ENCODE results near the gene RPS8. TPM values are rescaled to one million over a fixed set of nuclear protein-coding genes. Genes with fewer than 3 reads are reported as not detected.

RPS8 gene
- total and polyA plus RNA-seq, 4 experiments from 2014 or later = 778 to 2,811 (median 2,025) TPM

- H3K4me3 Mint-ChIP-seq = peak overlapping the region in 2 of 8 donors; percentile 80 to 87
- peak overlapping the region; percentile 98 to 100 (median 99) for H3K27ac Mint-ChIP-seq
- Histone ChIP-seq H3K4me1 (ENCODE audit: insufficient read depth, low read length) (peaks cover 84% of the 10 kb centered on the region), H3K36me3 (ENCODE audit: insufficient read depth, low read length) (peaks cover 35% of the 10 kb centered on the region), H3K27ac (ENCODE audit: low read depth, low read length) (peak overlapping the region; percentile 98), H3K9me3 (ENCODE audit: control insufficient read depth in 1 of 2, low read length in 2 of 2) (no peaks in the 10 kb centered on the region), H3K4me3 (ENCODE audit: low read length in 2 of 2) (no peak overlapping the region), H3K27me3 (ENCODE audit: insufficient read depth, low read length) (no peaks in the 10 kb centered on the region)
- intact Hi-C loops (cut with micrococcal nuclease) = loop anchor here (5.0 to 10.0 kb wide), 2 partner anchors 74 to 779 kb away; partner anchors contain the start of genes NASP and RNU5D-1
- H3K9me3 Mint-ChIP-seq = peaks cover 0 to 14% (median 0%) of the 10 kb centered on the region in 8 donors
- peaks cover 53 to 90% (median 69%) of the 10 kb centered on the region in 4 donors for H3K4me1 Mint-ChIP-seq
- no peaks in the 10 kb centered on the region for H3K27me3 Mint-ChIP-seq
- DNase-seq = peak in 3 of 5 donors; percentile 41 to 53 (median 47)
- ChIA-PET CTCF (ENCODE audit: partially characterized antibody) (interaction anchor here (0.5 to 13.0 kb wide), 2 partner anchors 14 to 794 kb away, joined by 3 to 174 read pairs; no protein-coding TSS in a partner anchor), POLR2A (ENCODE audit: partially characterized antibody) (interaction anchor here (1.0 to 18.2 kb wide), 9 partner anchors 10 to 85 kb away, joined by 3 to 1564 read pairs (median 52); partner anchors contain the start of genes BEST4, BTBD19, DYNLT4 and RNU5D-1)
- H3K36me3 Mint-ChIP-seq = peaks cover 36 to 62% of the 10 kb centered on the region in 2 donors
These were observed 30.8 kb downstream of the RPS8 start for GRCh38 chr1:44806025-44806703.

GRCh38 chr1:44806704-44807363 is 31.5 kb downstream of the RPS8 start, which contains the start of gene DYNLT4:
Gene DYNLT4 (minus strand): TSS chr1:44807351. CDS start chr1:44806668, 683 bp downstream.
- H3K27me3 ChIP-seq (ENCODE audit: insufficient read depth, low read length) = no peaks in the 10 kb centered on the region
- peaks cover 35% of the 10 kb centered on the region for H3K36me3 ChIP-seq (ENCODE audit: insufficient read depth, low read length)
- Mint-ChIP-seq H3K27ac (peak within 1 kb of the TSS; percentile 98 to 100 (median 99)), H3K4me1 (peaks cover 58 to 94% (median 74%) of the 10 kb centered on the region in 4 donors), H3K27me3 (no peaks in the 10 kb centered on the region), H3K9me3 (peaks cover 0 to 12% (median 0%) of the 10 kb centered on the region in 8 donors), H3K36me3 (peaks cover 34 to 64% of the 10 kb centered on the region in 2 donors), H3K4me3 (peak within 1 kb of the TSS; percentile 74 to 87 (median 80))
- H3K27ac ChIP-seq (ENCODE audit: low read depth, low read length) = peak within 1 kb of the TSS; percentile 98
- peak within 1 kb of the TSS; percentile 41 to 57 for H3K4me3 ChIP-seq (ENCODE audit: low read length in 2 of 2)
- intact Hi-C loops (cut with micrococcal nuclease) = loop anchor here (5.0 to 10.0 kb wide), 2 partner anchors 75 to 778 kb away; partner anchors contain the start of genes NASP and RNU5D-1
- peaks cover 91% of the 10 kb centered on the region for H3K4me1 ChIP-seq (ENCODE audit: insufficient read depth, low read length)
- no peak for DNase-seq
- CTCF ChIA-PET (ENCODE audit: partially characterized antibody) = interaction anchor here (0.5 to 13.0 kb wide), 2 partner anchors 13 to 793 kb away, joined by 3 to 174 read pairs; no protein-coding TSS in a partner anchor
- POLR2A ChIA-PET (ENCODE audit: partially characterized antibody) = interaction anchor here (0.6 to 22.2 kb wide), 11 partner anchors 2 to 778 kb away, joined by 3 to 1564 read pairs (median 52); partner anchors contain the start of genes BEST4, BTBD19, CCDC163 and DYNLT4
- no peaks in the 10 kb centered on the region for H3K9me3 ChIP-seq (ENCODE audit: control insufficient read depth in 1 of 2, low read length in 2 of 2)

GRCh38 chr1:44807364-44808062 is 32.2 kb downstream of the RPS8 start:
- peaks cover 90% of the 10 kb centered on the region for H3K4me1 ChIP-seq (ENCODE audit: insufficient read depth, low read length)
- peaks cover 29 to 59% of the 10 kb centered on the region in 2 donors for H3K36me3 Mint-ChIP-seq
- no peaks in the 10 kb centered on the region for H3K27me3 Mint-ChIP-seq
- ChIA-PET POLR2A (ENCODE audit: partially characterized antibody) (interaction anchor here (0.6 to 22.2 kb wide), 18 partner anchors 2 to 777 kb away, joined by 3 to 1564 read pairs (median 17); partner anchors contain the start of genes BEST4, BTBD19, CCDC163 and DYNLT4), CTCF (ENCODE audit: partially characterized antibody) (interaction anchor here (1.3 to 13.0 kb wide), 6 partner anchors 8 to 86 kb away, joined by 5 to 174 read pairs (median 12); partner anchors contain the start of gene PLK3)
- peaks cover 57 to 94% (median 73%) of the 10 kb centered on the region in 4 donors for H3K4me1 Mint-ChIP-seq
- no peaks in the 10 kb centered on the region for H3K27me3 ChIP-seq (ENCODE audit: insufficient read depth, low read length)
- DNase-seq = peak; percentile 91 to 98 (median 91)
- peak overlapping the region; percentile 98 to 100 (median 99) for H3K27ac Mint-ChIP-seq
- H3K4me3 ChIP-seq (ENCODE audit: low read length in 2 of 2) = peak overlapping the region; percentile 41 to 57
- intact Hi-C loops (cut with micrococcal nuclease) = loop anchor here (5.0 to 10.0 kb wide), 2 partner anchors 75 to 777 kb away; partner anchors contain the start of genes NASP and RNU5D-1
- H3K36me3 ChIP-seq (ENCODE audit: insufficient read depth, low read length) = peaks cover 35% of the 10 kb centered on the region
- H3K9me3 ChIP-seq (ENCODE audit: control insufficient read depth in 1 of 2, low read length in 2 of 2) = no peaks in the 10 kb centered on the region
- peaks cover 0 to 12% (median 0%) of the 10 kb centered on the region in 8 donors for H3K9me3 Mint-ChIP-seq
- H3K4me3 Mint-ChIP-seq = peak overlapping the region; percentile 74 to 87 (median 80)
- H3K27ac ChIP-seq (ENCODE audit: low read depth, low read length) = peak overlapping the region; percentile 98

- peak within 1 kb of the TSS; percentile 74 to 87 (median 81) for H3K4me3 Mint-ChIP-seq
- peak within 1 kb of the TSS; percentile 41 to 57 for H3K4me3 ChIP-seq (ENCODE audit: low read length in 2 of 2)
- peaks cover 50 to 89% (median 68%) of the 10 kb centered on the region in 4 donors for H3K4me1 Mint-ChIP-seq
- ChIA-PET CTCF (ENCODE audit: partially characterized antibody) (interaction anchor here (0.7 to 13.0 kb wide), 12 partner anchors 8 to 204 kb away, joined by 3 to 174 read pairs (median 7); partner anchors contain the start of genes HECTD3, PLK3, RNU5D-1 and UROD), POLR2A (ENCODE audit: partially characterized antibody) (interaction anchor here (0.6 to 22.2 kb wide), 21 partner anchors 3 to 879 kb away, joined by 3 to 1564 read pairs (median 15); partner anchors contain the start of genes ARMH1, BEST4, BTBD19 and CCDC163)
- intact Hi-C loops (cut with micrococcal nuclease) = loop anchor here (5.0 to 10.0 kb wide), 2 partner anchors 76 to 777 kb away; partner anchors contain the start of genes NASP and RNU5D-1
- H3K9me3 Mint-ChIP-seq = peaks cover 0 to 10% (median 0%) of the 10 kb centered on the region in 8 donors
- H3K9me3 ChIP-seq (ENCODE audit: control insufficient read depth in 1 of 2, low read length in 2 of 2) = no peaks in the 10 kb centered on the region
- H3K36me3 Mint-ChIP-seq = peaks cover 21 to 52% of the 10 kb centered on the region in 2 donors
- H3K27ac ChIP-seq (ENCODE audit: low read depth, low read length) = peak within 1 kb of the TSS; percentile 98
- peaks cover 27% of the 10 kb centered on the region for H3K36me3 ChIP-seq (ENCODE audit: insufficient read depth, low read length)
- H3K27me3 Mint-ChIP-seq = no peaks in the 10 kb centered on the region
- peak within 1 kb of the TSS; percentile 98 to 100 (median 99) for H3K27ac Mint-ChIP-seq
- peak in 4 of 5 donors; percentile 24 to 89 (median 34) for DNase-seq
- H3K4me1 ChIP-seq (ENCODE audit: insufficient read depth, low read length) = peaks cover 89% of the 10 kb centered on the region
- H3K27me3 ChIP-seq (ENCODE audit: insufficient read depth, low read length) = no peaks in the 10 kb centered on the region
These were observed 33.0 kb downstream of the RPS8 start, which contains the start of gene BTBD19 for GRCh38 chr1:44808063-44808937. Gene BTBD19 (plus strand): TSS chr1:44808523. CDS start chr1:44808821, 298 bp downstream.

GRCh38 chr1:44808938-44809917 is 33.9 kb downstream of the RPS8 start:
- Histone ChIP-seq H3K27me3 (ENCODE audit: insufficient read depth, low read length) (no peaks in the 10 kb centered on the region), H3K4me1 (ENCODE audit: insufficient read depth, low read length) (peaks cover 87% of the 10 kb centered on the region), H3K4me3 (ENCODE audit: low read length in 2 of 2) (peak overlapping the region; percentile 6 to 41), H3K27ac (ENCODE audit: low read depth, low read length) (peak overlapping the region; percentile 98), H3K36me3 (ENCODE audit: insufficient read depth, low read length) (peaks cover 18% of the 10 kb centered on the region), H3K9me3 (ENCODE audit: control insufficient read depth in 1 of 2, low read length in 2 of 2) (no peaks in the 10 kb centered on the region)
- Mint-ChIP-seq H3K27me3 (no peaks in the 10 kb centered on the region), H3K9me3 (peaks cover 0 to 7% (median 0%) of the 10 kb centered on the region in 8 donors), H3K27ac (peak overlapping the region; percentile 98 to 100 (median 99)), H3K36me3 (peaks cover 16 to 46% of the 10 kb centered on the region in 2 donors), H3K4me1 (peaks cover 49 to 88% (median 66%) of the 10 kb centered on the region in 4 donors), H3K4me3 (peak overlapping the region; percentile 74 to 87 (median 81))
- peak; percentile 89 to 97 (median 92) for DNase-seq
- intact Hi-C loops (cut with micrococcal nuclease) = loop anchor here (1.0 to 10.0 kb wide), 4 partner anchors 8 to 776 kb away; partner anchors contain the start of genes NASP and RNU5D-1
- POLR2A ChIA-PET (ENCODE audit: partially characterized antibody) = interaction anchor here (0.9 to 22.2 kb wide), 23 partner anchors 4 to 878 kb away, joined by 3 to 1564 read pairs (median 5); partner anchors contain the start of genes ARMH1, BEST4, BTBD19 and CCDC163
- CTCF ChIA-PET (ENCODE audit: partially characterized antibody) = interaction anchor here (0.7 to 13.0 kb wide), 16 partner anchors 9 to 203 kb away, joined by 3 to 174 read pairs (median 6); partner anchors contain the start of genes HECTD3, PLK3, RNU5D-1 and RPS8
